Activated gamma-delta T cell (primary cell): ENCODE measurements around the gene SH3GLB1.

Source experiments
- DNase-seq: peaks from one replicate; lab custom pipeline; 2025; lab: John Stamatoyannopoulos, UW

The SH3GLB1 gene

GRCh38 chr1:86774305-86775295 is 70.2 kb downstream of the SH3GLB1 start:
- DNase-seq, result no peak

DNA sequence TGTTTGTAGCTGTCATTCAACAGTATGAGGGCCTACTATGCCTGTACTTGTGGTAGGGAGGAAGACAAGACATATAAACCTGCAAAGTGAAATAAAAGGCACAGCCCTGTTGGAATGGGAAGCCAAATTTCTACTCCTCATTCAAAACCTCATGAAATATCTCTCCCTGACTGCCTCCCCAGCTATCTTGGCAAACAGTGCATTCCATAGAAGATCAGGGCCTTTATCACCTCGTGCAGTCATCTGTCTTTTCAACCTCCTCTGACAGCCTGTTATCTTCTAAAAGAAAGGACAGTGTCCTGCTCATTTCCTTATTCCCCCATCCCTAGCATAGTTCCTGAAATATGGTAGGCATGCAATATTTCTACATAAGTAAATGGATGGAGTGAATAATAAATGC is 71.0 kb downstream of the SH3GLB1 start:
- no peak for DNase-seq

DNA sequence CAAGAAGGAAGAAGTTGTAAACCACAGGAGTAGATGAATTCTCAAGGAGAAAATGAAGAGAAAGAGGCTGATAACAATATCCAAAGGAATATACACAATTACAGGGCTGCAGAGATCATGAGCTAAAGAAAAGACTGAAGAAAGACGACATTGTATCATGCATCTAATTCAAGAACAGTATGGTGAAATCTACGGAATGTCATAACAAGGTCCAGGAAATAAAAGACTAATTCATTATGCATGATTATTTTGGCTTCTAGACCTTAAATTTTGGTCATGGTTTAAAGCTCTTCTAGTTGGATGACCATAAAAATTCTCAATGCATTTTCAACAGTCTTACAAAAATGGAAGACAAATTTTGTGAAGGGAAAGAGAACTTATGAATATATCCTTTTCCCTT is 71.7 kb downstream of the SH3GLB1 start:
- no peak for DNase-seq

GRCh38 chr1:86778569-86779239 is 74.3 kb downstream of the SH3GLB1 start:
- DNase-seq, result no peak

GRCh38 chr1:86779308-86780191 is 75.2 kb downstream of the SH3GLB1 start:
- DNase-seq, result no peak

- DNase-seq, result no peak
Observed at GRCh38 chr1:86782482-86782881, 78.1 kb downstream of the SH3GLB1 start.

DNA sequence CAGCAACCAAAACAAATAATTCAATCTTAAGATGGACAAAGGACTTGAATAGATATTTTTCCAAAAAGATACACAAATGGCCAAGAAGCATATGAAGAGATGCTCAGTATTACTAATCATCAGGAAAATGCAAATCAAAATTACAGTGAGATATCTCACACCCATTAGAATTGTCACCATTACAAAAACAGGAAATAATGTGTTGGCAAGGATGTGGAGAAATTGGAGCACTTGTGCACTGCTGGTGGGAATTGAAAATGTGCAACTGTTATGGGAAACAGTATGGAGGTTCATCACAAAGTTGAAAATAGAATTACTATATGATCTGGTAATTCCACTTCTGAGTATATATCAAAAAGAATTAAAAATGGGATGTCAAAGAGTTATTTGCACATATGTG is 83.2 kb downstream of the SH3GLB1 start:
- DNase-seq, result no peak

GRCh38 chr1:86788300-86789206 is 84.2 kb downstream of the SH3GLB1 start:
- no peak for DNase-seq

DNA sequence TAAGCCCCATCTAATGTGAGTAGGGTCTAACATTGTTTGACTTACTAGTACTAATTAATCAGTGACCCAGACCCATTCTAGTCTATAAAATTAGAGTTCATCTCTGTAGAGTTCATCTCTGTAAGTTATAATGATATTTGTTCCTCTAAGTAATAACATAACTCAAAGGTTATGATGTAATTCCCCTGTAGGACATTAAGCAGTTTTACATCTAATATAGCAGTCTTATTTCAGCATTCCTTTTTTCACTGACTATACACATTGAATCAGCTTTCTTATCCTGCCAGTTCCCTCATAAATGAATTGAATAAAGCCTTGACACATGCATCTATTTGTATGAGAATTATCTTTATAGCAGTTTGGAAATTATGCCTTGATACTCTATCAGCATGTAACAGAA is 90.9 kb downstream of the SH3GLB1 start:
- DNase-seq, result no peak
